ENCODE data around the gene FGF4. TPM values are rescaled to one million over a fixed set of nuclear protein-coding genes. Genes with fewer than 3 reads are reported as not detected.
"Not testable (repeated sequence)": the region's sequence is repeated elsewhere in the genome, so short reads cannot be mapped to it uniquely, and the experiment has no call there.

The FGF4 gene
- total RNA-seq, 1 experiment from 2014 or later, result not detected

DNA sequence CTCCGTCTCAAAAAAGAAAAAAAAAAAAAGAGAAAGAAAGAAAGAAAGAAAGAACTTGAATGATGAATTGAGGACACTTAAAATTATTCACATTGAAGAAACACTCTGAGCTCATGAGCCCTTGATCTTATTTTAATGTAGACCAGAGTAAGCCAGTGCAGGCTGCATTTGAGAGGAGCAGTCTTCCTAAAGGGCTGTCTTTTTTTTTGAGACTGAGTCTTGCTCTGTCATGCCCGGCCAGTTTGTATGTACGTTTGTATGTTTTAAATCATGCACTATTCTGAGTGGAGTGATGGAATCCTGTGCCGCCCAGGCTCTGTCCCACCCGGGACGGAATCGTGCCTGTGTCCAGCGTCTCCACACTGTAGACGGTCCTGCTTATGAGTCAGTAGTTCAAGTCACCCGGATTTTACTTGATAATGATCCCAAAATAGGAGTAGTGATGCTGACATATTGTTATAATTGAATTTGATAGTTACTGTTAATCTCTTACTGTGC is 9.6 kb downstream of the FGF4 start:
- Histone ChIP-seq H3K9me2 (ENCODE audit: insufficient read depth) (no peaks in the 10 kb centered on the region), H3K27ac (ENCODE audit: low read depth, low read length) (no peak overlapping the region), H3K9ac (ENCODE audit: low read length) (no peak overlapping the region), H2AFZ (ENCODE audit: low read depth, low read length, poor library complexity, severe bottlenecking) (no peak overlapping the region), H3K4me2 (ENCODE audit: low read length) (no peak overlapping the region), H3K4me3 (replicated peaks in 1 of 2; ENCODE audit: low read depth in 1 of 2, low read length in 2 of 2) (no peak overlapping the region), H3K4me1 (ENCODE audit: control insufficient read depth in 1 of 2, insufficient read depth in 2 of 2, low read length in 2 of 2) (no peaks in the 10 kb centered on the region), H4K20me1 (ENCODE audit: insufficient read depth) (no peaks in the 10 kb centered on the region), H3K36me3 (ENCODE audit: control insufficient read depth in 1 of 2, insufficient read depth in 2 of 2, low read length in 2 of 2) (no peaks in the 10 kb centered on the region), H3K9me3 (ENCODE audit: control insufficient read depth in 1 of 2, insufficient read depth in 1 of 2, low read depth in 1 of 2, low read length in 2 of 2) (no peaks in the 10 kb centered on the region), H3K79me2 (ENCODE audit: insufficient read depth, low read length) (no peaks in the 10 kb centered on the region), H3K27me3 (ENCODE audit: insufficient read depth, low read length) (no peaks in the 10 kb centered on the region)
- ATAC-seq (no peak), DNase-seq (ENCODE audit: low read depth, low spot score) (no peak)
- POLR2A ChIA-PET, result no interaction called here
- BruUV-seq (replicated peaks), result no TSS peak
- CTCF ChIA-PET, result no interaction called here
- RAD21 ChIA-PET (ENCODE audit: low non-redundant PET in 1 of 2, low total read pairs in 2 of 2, uncharacterized antibody in 2 of 2, unreplicated experiment in 2 of 2), result no interaction called here
- intact Hi-C loops (cut with micrococcal nuclease), result no loop called here
- no peak for TF ChIP-seq SRF (IDR thresholded peaks at IDR 0.05; ENCODE audit: low read depth)
- no peak for TF ChIP-seq ZFX (IDR thresholded peaks at IDR 0.05)
- TF ChIP-seq POLR2AphosphoS5 (IDR thresholded peaks at IDR 0.05; ENCODE audit: low read depth, low read length), result no peak
- TF ChIP-seq, protein P1, sequence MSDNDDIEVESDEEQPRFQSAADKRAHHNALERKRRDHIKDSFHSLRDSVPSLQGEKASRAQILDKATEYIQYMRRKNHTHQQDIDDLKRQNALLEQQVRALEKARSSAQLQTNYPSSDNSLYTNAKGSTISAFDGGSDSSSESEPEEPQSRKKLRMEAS (IDR thresholded peaks at IDR 0.05), result no peak
- no peak for TF ChIP-seq FOSL1 (IDR thresholded peaks at IDR 0.05; ENCODE audit: low read depth)
- TF ChIP-seq, protein P2, sequence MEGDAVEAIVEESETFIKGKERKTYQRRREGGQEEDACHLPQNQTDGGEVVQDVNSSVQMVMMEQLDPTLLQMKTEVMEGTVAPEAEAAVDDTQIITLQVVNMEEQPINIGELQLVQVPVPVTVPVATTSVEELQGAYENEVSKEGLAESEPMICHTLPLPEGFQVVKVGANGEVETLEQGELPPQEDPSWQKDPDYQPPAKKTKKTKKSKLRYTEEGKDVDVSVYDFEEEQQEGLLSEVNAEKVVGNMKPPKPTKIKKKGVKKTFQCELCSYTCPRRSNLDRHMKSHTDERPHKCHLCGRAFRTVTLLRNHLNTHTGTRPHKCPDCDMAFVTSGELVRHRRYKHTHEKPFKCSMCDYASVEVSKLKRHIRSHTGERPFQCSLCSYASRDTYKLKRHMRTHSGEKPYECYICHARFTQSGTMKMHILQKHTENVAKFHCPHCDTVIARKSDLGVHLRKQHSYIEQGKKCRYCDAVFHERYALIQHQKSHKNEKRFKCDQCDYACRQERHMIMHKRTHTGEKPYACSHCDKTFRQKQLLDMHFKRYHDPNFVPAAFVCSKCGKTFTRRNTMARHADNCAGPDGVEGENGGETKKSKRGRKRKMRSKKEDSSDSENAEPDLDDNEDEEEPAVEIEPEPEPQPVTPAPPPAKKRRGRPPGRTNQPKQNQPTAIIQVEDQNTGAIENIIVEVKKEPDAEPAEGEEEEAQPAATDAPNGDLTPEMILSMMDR (IDR thresholded peaks at IDR 0.05 in 2 of 3, conservative IDR thresholded peaks at IDR 0.05 in 1 of 3; ENCODE audit: borderline replicate concordance in 1 of 3, insufficient read depth in 1 of 3, low read depth in 2 of 3, low read length in 2 of 3), result no peak
- TF ChIP-seq CEBPB (IDR thresholded peaks at IDR 0.05; ENCODE audit: low read depth), result no peak
- no peak for TF ChIP-seq ELF1 (IDR thresholded peaks at IDR 0.05; ENCODE audit: borderline replicate concordance, low read depth)
- no peak for TF ChIP-seq EGR1 (IDR thresholded peaks at IDR 0.05; ENCODE audit: low read depth)
- TF ChIP-seq JUND (IDR thresholded peaks at IDR 0.05), result no peak
- TF ChIP-seq RAD21 (IDR thresholded peaks at IDR 0.05; ENCODE audit: low read depth), result no peak
- no peak for TF ChIP-seq TCF7L2 (IDR thresholded peaks at IDR 0.05; ENCODE audit: borderline replicate concordance, extremely low read depth, insufficient read depth, insufficient read length)
- TF ChIP-seq EZH2 (IDR thresholded peaks at IDR 0.05), result no peak
- TF ChIP-seq EZH2phosphoT487 (IDR thresholded peaks at IDR 0.05; ENCODE audit: borderline replicate concordance), result no peak
- TF ChIP-seq, protein P3, sequence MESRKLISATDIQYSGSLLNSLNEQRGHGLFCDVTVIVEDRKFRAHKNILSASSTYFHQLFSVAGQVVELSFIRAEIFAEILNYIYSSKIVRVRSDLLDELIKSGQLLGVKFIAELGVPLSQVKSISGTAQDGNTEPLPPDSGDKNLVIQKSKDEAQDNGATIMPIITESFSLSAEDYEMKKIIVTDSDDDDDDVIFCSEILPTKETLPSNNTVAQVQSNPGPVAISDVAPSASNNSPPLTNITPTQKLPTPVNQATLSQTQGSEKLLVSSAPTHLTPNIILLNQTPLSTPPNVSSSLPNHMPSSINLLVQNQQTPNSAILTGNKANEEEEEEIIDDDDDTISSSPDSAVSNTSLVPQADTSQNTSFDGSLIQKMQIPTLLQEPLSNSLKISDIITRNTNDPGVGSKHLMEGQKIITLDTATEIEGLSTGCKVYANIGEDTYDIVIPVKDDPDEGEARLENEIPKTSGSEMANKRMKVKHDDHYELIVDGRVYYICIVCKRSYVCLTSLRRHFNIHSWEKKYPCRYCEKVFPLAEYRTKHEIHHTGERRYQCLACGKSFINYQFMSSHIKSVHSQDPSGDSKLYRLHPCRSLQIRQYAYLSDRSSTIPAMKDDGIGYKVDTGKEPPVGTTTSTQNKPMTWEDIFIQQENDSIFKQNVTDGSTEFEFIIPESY (IDR thresholded peaks at IDR 0.05; ENCODE audit: extremely low read depth, insufficient replicate concordance, low read length), result no peak
- TF ChIP-seq SP1 (IDR thresholded peaks at IDR 0.05; ENCODE audit: low read depth), result no peak
- TF ChIP-seq, protein P4, sequence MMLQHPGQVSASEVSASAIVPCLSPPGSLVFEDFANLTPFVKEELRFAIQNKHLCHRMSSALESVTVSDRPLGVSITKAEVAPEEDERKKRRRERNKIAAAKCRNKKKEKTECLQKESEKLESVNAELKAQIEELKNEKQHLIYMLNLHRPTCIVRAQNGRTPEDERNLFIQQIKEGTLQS (IDR thresholded peaks at IDR 0.05), result no peak
- TF ChIP-seq CBX3 (IDR thresholded peaks at IDR 0.05; ENCODE audit: low read depth), result no peak

DNA sequence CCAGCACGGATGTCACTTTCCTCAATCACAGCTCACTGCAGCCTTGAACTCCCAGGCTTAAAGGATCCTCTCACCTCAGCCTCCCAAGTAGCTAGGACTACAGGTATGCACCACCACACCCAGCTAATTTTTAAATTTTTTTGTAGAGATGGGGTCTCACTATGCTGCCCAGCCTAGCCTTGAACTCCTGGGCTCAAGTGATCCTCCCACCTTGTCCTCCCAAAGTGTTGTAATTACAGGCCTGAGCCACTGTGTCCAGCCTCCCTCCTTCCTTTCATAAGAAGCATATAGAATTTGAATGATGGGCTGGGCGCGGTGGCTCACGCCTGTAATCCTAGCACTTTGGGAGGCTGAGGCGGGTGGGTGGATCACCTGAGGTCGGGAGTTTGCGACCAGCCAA is 10.2 kb downstream of the FGF4 start:
- RAD21 ChIA-PET (ENCODE audit: low non-redundant PET in 1 of 2, low total read pairs in 2 of 2, uncharacterized antibody in 2 of 2, unreplicated experiment in 2 of 2), result not testable (repeated sequence)

More for the DNA sequence above, 10.2 kb downstream of the FGF4 start:
- DNase-seq (ENCODE audit: low read depth, low spot score); H3K4me1 ChIP-seq (ENCODE audit: control insufficient read depth in 1 of 2, insufficient read depth in 2 of 2, low read length in 2 of 2); ATAC-seq; H3K36me3 ChIP-seq (ENCODE audit: control insufficient read depth in 1 of 2, insufficient read depth in 2 of 2, low read length in 2 of 2); H3K4me2 ChIP-seq (ENCODE audit: low read length); H2AFZ ChIP-seq (ENCODE audit: low read depth, low read length, poor library complexity, severe bottlenecking); POLR2A ChIA-PET; H3K27me3 ChIP-seq (ENCODE audit: insufficient read depth, low read length); CTCF ChIA-PET; BruUV-seq (replicated peaks); intact Hi-C loops (cut with micrococcal nuclease); H3K27ac ChIP-seq (ENCODE audit: low read depth, low read length); H3K79me2 ChIP-seq (ENCODE audit: insufficient read depth, low read length); H3K4me3 ChIP-seq (replicated peaks in 1 of 2; ENCODE audit: low read depth in 1 of 2, low read length in 2 of 2); H3K9me2 ChIP-seq (ENCODE audit: insufficient read depth); H3K9me3 ChIP-seq (ENCODE audit: control insufficient read depth in 1 of 2, insufficient read depth in 1 of 2, low read depth in 1 of 2, low read length in 2 of 2); H4K20me1 ChIP-seq (ENCODE audit: insufficient read depth); H3K9ac ChIP-seq (ENCODE audit: low read length): not testable (repeated sequence)

Data from HCT116 (cell line).